HepG2 (cell line): Measurements from ENCODE around the gene NUAK1. TPM values are rescaled to one million over a fixed set of nuclear protein-coding genes. Genes with fewer than 3 reads are reported as not detected.
A peak's percentile ranks its signal among the peaks of the same experiment; 100 is the strongest.

ENCODE experiments used
- ATAC-seq: fragments of 200-7000 bp; cut with Tn5 transposase; 3 replicates; pipeline ENCODE4 v1.9.1; 2020; ENCODE audit warnings: mild to moderate bottlenecking, moderate library complexity
- BruUV-seq: library from RNA; stranded (reverse); fragments of 400-500 nt; replicated peaks from 2 replicates; lab custom pipeline; 2021; lab: Mats Ljungman, UMichigan
- CTCF ChIA-PET: fragments of 300-600 bp; formaldehyde crosslinking; extraction: SDS; loops from one replicate; lab custom pipeline; 2021; ENCODE audit warnings: low total read pairs, inconsistent platforms, low intra/inter-chr PET ratio; lab: Yijun Ruan, JAX
- POLR2A ChIA-PET: fragments of 350-600 bp; sonication (Branson Sonifier 250); formaldehyde crosslinking; loops from one replicate; lab custom pipeline; 2020; ENCODE audit warnings: antibody characterized with exemption, inconsistent platforms; lab: Yijun Ruan, JAX
- DNase-seq: peaks from one replicate; pipeline ENCODE4 v3.0.0-alpha.2; 2015; ENCODE audit warnings: low spot score
- FAIRE-seq: peaks from 3 replicates; lab custom pipeline; 2011; peaks lifted over from hg19 to GRCh38; lab: Jason Lieb, UNC
- H2AFZ ChIP-seq: one replicate; pipeline ENCODE4 v1.6.1; 2011; ENCODE audit warnings: low read length, inconsistent platforms
- H3K27ac ChIP-seq: fragments of 300-600 bp; 3 replicates; pipeline ENCODE4 v1.8.0; 2011; ENCODE audit warnings: mixed run types, mild to moderate bottlenecking, mixed read lengths, low read length, inconsistent platforms; ENCODE audit not compliant: insufficient read depth; ENCODE audit errors: extremely low read length
- H3K27me3 ChIP-seq, 2 experiments: fragments of 200-600 bp in 1 of 2; 2 replicates in 1 of 2; 3 replicates in 1 of 2; pipeline versions ENCODE4 v1.6.0 to v1.8.0; 2011; ENCODE audit warnings: low read length in 2 of 2, mild to moderate bottlenecking in 2 of 2, moderate library complexity in 2 of 2, inconsistent platforms in 1 of 2; ENCODE audit not compliant: insufficient read depth in 2 of 2, control insufficient read depth in 1 of 2
- H3K36me3 ChIP-seq, 2 experiments: fragments of 200-600 bp in 1 of 2; replicated peaks in 1 of 2; 2 replicates in 1 of 2; 3 replicates in 1 of 2; pipeline versions ENCODE4 v1.5.1 to v1.8.0; 2011; ENCODE audit warnings: low read length in 2 of 2, inconsistent platforms in 1 of 2; ENCODE audit not compliant: insufficient read depth in 2 of 2, control insufficient read depth in 1 of 2
- H3K4me1 ChIP-seq: 2 replicates; pipeline ENCODE4 v1.5.1; 2012; ENCODE audit warnings: low read length, inconsistent platforms; ENCODE audit not compliant: insufficient read depth
- H3K4me2 ChIP-seq: 2 replicates; pipeline ENCODE4 v1.6.0; 2011; ENCODE audit warnings: low read depth, low read length, inconsistent platforms
- H3K4me3 ChIP-seq, 3 experiments: fragments of 200-600 bp in 1 of 3; sonication (generic), shearing (Covaris generic) in 1 of 3; replicated peaks in 1 of 3; 2 replicates each; pipeline ENCODE4 v1.5.1; 2011 to 2016; ENCODE audit warnings: low read length in 3 of 3, inconsistent platforms in 2 of 3, low read depth in 2 of 3, mild to moderate bottlenecking in 2 of 3, control low read depth in 1 of 3, mixed read lengths in 1 of 3; ENCODE audit not compliant: insufficient read depth in 1 of 3
- H3K79me2 ChIP-seq: one replicate; pipeline ENCODE4 v1.6.1; 2011; ENCODE audit warnings: low read length, inconsistent platforms; ENCODE audit not compliant: insufficient read depth
- H3K9ac ChIP-seq: 2 replicates; pipeline ENCODE4 v1.6.0; 2011; ENCODE audit warnings: mild to moderate bottlenecking, low read depth, low read length, inconsistent platforms; ENCODE audit not compliant: insufficient read depth
- H3K9me3 ChIP-seq: 2 replicates; pipeline ENCODE4 v1.5.1; 2012; ENCODE audit warnings: mild to moderate bottlenecking, low read length
- H4K20me1 ChIP-seq: 2 replicates; pipeline ENCODE4 v1.6.0; 2011; ENCODE audit warnings: inconsistent platforms, mild to moderate bottlenecking, low read length, moderate library complexity; ENCODE audit not compliant: insufficient read depth
- MAFF ChIP-seq: IDR thresholded peaks from 2 replicates; pipeline ENCODE4 v1.6.1; 2011; ENCODE audit warnings: low read depth, low read length, improper control_type of control experiment
- MAFK ChIP-seq, 2 experiments: IDR thresholded peaks in 1 of 2; conservative IDR thresholded peaks in 1 of 2; 2 replicates each; pipeline ENCODE4 v1.6.1; 2011; ENCODE audit warnings: improper control_type of control experiment in 2 of 2, low read length in 2 of 2
- PCBP2 ChIP-seq: fragments of 200-400 bp; formaldehyde crosslinking; optimal IDR thresholded peaks from 2 replicates; pipeline ENCODE3; 2018; ENCODE audit warnings: low read length, low read depth; ENCODE audit not compliant: poor library complexity, severe bottlenecking
- POGZ ChIP-seq: sonication (generic); formaldehyde crosslinking; IDR thresholded peaks from 2 replicates; pipeline ENCODE4 v1.4.0; 2020; ENCODE audit warnings: mild to moderate bottlenecking, missing genetic modification reagents
- UBTF ChIP-seq: sonication (generic); formaldehyde crosslinking; IDR thresholded peaks from 2 replicates; pipeline ENCODE4 v1.4.0; 2020; ENCODE audit warnings: mild to moderate bottlenecking, missing genetic modification reagents
- WGBS: methylation state at CpG from one replicate; pipeline ENCODE4 v1.1.6; 2017; ENCODE audit warnings: low lambda C conversion rate; 5-methylcytosine and 5-hydroxymethylcytosine counted together
- in situ Hi-C: cut with HindIII; loops from 2 replicates; pipeline ENCODE4 v1.10.0; 2017; ENCODE audit warnings: low pct_unique_long_range_greater_than_20kb; ENCODE audit not compliant: extremely low pct_ligation_motif_present
- intact Hi-C: fragments of 100-400 bp; cut with micrococcal nuclease; formaldehyde crosslinking; loops from one replicate; pipeline ENCODE4 v1.10.0; 2022; ENCODE audit not compliant: unreplicated experiment
- polyA plus RNA-seq, 8 experiments: library from polyadenylated mRNA; depleted of rRNA in 3 of 8; stranded (reverse) in 7 of 8; unstranded in 1 of 8; fragments of >200 nt; fragmentation: Illumina TruSeq in 4 of 8; extraction: Trizol in 4 of 8; gene quantifications; 2 replicates each; pipeline versions ENCODE4 v1.2.1 to v1.2.3, GENCODE V29; 2011 to 2016; ENCODE audit warnings: low read depth in 4 of 8, missing spikeins in 1 of 8, mixed read lengths in 1 of 8; ENCODE audit not compliant: insufficient read depth in 1 of 8
- total RNA-seq, 5 experiments: library from RNA; depleted of rRNA; stranded (reverse); fragments of >200 nt; fragmentation: Illumina TruSeq; extraction: Trizol; gene quantifications; 2 replicates each; pipeline ENCODE4 v1.2.3, GENCODE V29; 2016; ENCODE audit warnings: low read depth in 1 of 5

The NUAK1 gene
- total and polyA plus RNA-seq, 2 of the 13 experiments (the other 11 are each of a cell fraction or from before 2014, with no cell fraction given), result 1.7 to 1.9 TPM

GRCh38 chr12:106037524-106038298 is 101.0 kb downstream of the NUAK1 start:
- no peak for DNase-seq
- intact Hi-C loops (no loop called here), in situ Hi-C loops (no loop called here)
- FAIRE-seq, result no peak
- CTCF ChIA-PET, result no interaction called here
- Histone ChIP-seq H3K27me3 (no peaks in the 10 kb centered on the region; a peak in 1 of 5 replicates), H3K9ac (no peak overlapping the region), H3K4me2 (no peak overlapping the region), H3K4me1 (no peaks in the 10 kb centered on the region), H3K36me3 (no peaks in the 10 kb centered on the region), H3K27ac (no peak overlapping the region), H3K9me3 (no peaks in the 10 kb centered on the region), H3K4me3 (no peak overlapping the region), H2AFZ (no peak overlapping the region), H4K20me1 (no peaks in the 10 kb centered on the region), H3K79me2 (no peaks in the 10 kb centered on the region)
- WGBS, result 13% methylated on average over 4 of the region's 4 CpGs
- no peak for ATAC-seq
- POLR2A ChIA-PET, result no interaction called here
- TF ChIP-seq UBTF (CRISPR knock-in tag) (no peak), MAFF (peak; percentile 30; the same call in 1 of the 2 replicates), MAFK (conservative IDR thresholded peaks at IDR 0.05 in 1 of 2, IDR thresholded peaks at IDR 0.05 in 1 of 2; ENCODE audit: low read length in 2 of 2) (peak; percentile 28 to 38; a peak in 2 of 4 replicates), POGZ (no peak), PCBP2 (peak; percentile 60)
- BruUV-seq, result no TSS peak
